NCI-H1092 treated with DMSO at 0.1 percent for 48 hours (cell line): Measurements from ENCODE around the gene NINL.
"Not testable (repeated sequence)": the region's sequence is repeated elsewhere in the genome, so short reads cannot be mapped to it uniquely, and the experiment has no call there.

Experiments used
- DNase-seq: peaks from one replicate; lab custom pipeline; 2025; lab: John Stamatoyannopoulos, UW

Gene NINL

DNA sequence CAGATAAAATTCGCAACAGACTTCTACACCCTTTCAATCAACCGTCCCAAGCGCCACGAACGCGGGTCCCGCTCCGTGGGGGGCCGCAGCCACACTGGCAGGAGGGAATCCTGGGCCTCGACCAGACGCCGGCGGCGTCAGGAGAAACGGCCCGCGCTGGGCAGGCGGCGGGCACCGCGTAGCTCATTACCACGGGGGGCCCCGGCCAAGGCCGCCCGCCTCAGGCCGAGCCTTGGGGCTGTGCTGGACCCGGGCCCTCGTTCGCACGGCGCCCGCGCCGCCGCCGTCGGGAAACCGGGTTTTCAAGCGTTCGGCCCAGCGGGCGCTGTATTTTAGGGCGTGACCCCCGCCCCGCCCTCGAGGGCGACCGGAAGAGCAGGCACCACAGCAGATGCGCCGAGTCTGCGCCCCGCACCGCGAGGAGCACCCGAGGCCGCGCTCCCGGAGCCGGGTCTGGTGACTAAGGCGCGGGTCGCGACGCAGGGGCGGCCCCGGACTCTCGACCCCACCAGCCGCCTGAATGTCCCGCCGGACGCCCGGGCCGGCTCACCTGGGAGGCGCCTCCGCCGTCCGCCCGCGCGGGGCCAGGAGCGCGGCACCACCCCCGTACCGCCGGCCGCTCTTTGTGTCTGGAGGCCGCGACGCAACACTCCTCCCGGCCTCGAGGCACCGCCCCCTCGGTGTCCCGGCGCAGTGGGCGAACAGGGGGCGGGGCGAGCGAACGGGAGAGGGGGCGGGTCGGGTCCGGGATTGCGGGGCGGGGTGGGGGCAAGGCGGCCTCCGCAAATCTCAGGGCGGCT lies at the start of gene NINL:
Gene NINL (minus strand): TSS at position 627 of the 800 bp plus-strand sequence. CDS start 58,944 bp downstream, outside the sequence.
- DNase-seq: peak; percentile 73

DNA sequence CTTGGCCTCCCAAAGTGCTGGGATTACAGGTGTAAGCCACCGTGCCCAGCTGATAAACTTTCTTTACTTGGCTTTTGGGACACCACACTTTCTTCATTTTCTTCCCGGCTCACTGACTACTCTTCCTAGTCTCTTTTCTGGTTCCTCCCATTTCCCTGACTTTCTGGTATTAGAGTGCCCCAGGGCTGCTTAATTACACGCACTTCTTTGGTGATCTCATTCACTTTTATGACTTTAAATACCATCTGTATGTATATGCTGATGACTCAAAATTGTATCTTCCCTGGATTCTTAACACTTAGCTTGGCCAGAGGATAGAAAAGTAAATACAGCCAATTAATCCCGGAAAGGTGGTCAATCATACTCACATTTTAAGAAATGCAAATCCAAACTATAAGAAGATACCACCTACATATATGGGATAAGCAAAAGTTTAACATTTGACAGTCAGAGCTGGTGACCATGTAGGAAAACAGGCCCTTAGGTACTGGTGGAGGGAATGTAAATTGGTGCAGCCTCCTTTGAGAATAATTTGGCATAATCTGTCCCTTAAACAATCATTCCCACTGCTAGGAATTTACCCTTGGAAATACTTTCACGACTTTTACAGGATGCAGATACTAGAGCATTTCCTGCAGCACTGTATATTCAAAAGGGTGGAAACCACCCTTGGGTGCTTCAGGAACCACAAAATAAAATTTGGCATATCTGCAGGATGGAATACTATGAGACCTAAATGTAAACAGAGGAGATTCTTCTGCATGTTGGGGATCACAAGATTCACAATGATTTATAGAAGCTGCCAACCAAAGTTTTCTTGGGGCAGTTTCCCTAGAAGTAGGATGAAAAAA lies 47.8 kb upstream of the NINL start:
- no peak for DNase-seq

DNA sequence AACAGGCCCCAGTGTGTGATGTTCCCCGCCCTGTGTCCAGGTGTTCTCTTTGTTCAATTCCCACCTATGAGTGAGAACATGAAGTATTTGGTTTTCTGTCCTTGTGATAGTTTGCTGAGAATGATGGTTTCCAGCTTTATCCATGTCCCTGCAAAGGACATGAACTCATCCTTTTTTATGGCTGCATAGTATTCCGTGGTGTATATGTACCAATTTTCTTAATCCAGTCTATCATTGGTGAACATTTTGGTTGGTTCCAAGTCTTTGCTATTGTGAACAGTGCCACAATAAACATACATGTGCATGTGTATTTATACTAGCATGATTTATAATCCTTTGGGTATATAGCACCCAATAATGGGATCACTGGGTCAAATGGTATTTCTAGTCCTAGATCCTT lies 45.3 kb upstream of the NINL start:
- not testable (repeated sequence) for DNase-seq

DNA sequence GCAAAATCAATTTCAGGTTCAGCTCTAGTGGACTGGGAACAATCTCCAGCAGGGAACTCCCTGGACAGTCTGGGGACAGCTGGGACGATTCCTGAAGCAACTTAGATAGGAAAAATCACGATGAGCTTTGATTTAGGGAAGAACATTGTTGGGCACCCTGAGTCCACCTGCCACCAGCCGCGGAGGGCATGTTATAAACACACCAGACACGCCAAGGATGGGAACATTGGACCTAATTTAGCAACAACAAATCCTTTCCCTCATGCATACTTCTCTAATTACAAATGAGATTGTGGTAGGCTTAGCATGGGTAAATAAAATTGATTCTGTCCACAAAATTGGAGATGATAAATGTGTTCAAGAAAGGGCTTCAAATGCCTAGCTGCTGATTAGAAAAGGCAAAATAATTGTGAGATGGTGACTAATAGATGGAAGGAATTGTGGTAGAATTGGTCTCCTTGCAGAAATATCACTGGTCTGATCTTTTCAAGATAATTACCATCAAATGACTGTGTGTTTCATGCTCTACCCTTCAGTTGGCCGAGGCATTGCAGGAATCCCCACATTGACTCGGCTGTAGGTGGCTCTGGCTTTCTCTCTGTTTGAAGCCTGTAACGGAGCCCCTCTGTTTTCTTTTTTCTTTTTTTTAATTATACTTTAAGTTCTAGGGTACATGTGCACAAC lies 44.6 kb upstream of the NINL start:
- no peak for DNase-seq

GRCh38 chr20:25626779-25627178 lies 41.4 kb upstream of the NINL start:
- DNase-seq: no peak

DNA sequence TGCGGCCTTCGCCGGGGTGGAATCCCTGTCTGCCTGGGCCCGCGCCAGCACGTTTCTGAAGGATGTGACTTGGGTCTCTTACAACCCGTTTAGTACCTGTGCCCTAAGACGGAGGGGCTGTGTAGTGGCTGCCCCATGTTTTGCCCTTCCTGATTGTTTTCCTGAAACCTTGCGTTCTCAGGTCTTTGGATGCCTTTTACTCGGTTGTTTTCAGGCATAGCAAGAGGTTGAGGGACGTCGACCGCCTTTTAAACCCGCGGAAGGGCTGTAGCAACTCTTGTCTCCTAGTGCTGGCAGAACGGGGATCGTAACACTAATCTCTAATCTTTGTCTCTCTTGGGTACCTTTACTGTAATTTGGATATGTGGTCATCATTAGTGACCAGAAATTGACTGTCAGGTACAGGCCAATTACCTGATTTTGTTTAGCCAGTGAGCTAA lies 39.2 kb upstream of the NINL start:
- DNase-seq: no peak

GRCh38 chr20:25623736-25624499 lies 38.6 kb upstream of the NINL start, which contains the start of gene NANP:
Gene NANP, minus strand, starts transcription at chr20:25624014. Its CDS starts 66 bp downstream, at chr20:25623948.
- DNase-seq: peak; percentile 98

GRCh38 chr20:25623225-25623735 lies 37.9 kb upstream of the NINL start:
- DNase-seq: peak; percentile 45

DNA sequence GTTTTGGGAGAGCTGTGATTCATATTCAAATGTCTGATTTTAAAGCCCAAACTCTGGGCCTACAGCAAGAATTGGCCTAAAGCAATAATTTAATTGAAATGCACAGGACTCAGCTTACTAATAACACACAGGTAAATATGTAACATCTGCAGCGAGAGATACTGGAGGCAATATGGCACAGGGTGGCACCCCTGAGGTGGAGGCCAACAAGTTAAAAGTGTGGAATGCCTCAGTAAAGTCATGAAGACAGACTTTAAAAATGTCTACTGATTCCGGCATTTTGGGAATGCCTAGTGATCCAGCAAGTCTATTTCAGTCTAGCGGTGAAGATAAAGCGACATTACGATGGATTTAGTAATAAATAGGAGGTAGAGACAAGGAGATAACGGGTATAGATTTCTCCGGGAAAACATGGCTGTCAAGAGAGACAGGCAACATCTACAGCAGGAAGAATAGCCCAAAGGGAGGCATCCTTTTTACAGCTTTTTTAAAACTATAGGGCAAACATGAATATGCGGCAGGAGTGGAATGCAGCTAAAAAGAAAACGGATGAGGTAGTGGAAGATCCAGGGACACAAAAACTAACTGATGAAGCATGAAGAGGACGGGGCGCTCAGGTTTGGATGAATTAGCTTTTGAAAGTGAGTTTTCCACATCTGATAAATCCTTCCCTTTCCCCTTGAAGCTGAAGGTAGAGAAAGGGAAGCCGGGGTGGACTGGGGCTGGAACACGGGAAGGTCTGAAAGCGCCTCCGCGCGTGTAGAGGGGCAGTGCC lies 37.3 kb upstream of the NINL start:
- DNase-seq: no peak

- DNase-seq: no peak
Observed at GRCh38 chr20:25622049-25622448, 36.7 kb upstream of the NINL start.

GRCh38 chr20:25619514-25619913 lies 34.2 kb upstream of the NINL start:
- DNase-seq: no peak

DNA sequence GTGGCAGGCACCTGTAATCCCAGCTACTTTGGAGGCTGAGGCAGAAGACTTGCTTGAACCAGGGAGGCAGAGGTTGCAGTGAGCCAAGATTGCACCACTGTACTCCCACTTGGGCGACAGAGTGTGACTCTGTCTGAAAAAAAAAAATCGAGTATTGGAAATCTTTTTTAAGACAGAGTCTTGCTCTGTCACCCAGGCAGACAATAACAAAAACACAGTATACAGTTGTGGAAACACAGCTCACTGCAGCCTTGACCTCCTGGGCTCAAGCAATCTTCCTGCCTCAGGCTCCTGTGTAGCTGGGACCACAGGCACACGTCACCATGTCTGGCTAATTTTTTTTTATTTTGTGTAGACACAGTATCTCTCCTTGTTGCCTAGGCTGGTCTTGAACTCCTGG lies 23.4 kb upstream of the NINL start:
- DNase-seq: no peak

DNA sequence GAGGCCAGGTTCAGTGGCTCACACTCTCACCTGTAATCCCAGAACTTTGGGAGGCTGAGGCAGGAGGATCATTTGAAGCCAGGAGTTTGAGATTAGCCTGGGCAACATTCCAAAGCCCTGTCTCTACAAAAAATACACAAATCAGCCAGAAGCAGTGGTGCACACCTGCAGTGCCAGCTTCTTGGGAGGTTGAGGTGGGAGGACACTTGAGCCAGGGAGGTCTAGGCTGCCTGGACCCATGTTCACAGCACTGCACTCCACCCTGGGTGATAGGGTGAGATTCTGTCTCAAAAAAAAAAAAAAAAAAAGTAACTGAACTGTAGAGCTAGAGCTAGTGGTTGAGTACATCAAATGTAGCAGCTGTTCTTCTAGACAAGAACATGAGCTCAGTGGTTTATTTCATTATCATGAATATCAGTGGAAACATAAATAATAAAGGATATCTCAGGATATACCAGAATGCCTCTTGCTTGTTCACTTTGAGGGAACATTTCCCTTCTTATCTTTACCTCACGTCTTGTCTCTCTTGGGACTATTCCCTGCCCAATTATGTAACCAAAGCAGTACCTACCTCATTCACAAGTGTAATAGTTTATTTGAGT lies 20.9 kb upstream of the NINL start:
- DNase-seq: no peak

DNA sequence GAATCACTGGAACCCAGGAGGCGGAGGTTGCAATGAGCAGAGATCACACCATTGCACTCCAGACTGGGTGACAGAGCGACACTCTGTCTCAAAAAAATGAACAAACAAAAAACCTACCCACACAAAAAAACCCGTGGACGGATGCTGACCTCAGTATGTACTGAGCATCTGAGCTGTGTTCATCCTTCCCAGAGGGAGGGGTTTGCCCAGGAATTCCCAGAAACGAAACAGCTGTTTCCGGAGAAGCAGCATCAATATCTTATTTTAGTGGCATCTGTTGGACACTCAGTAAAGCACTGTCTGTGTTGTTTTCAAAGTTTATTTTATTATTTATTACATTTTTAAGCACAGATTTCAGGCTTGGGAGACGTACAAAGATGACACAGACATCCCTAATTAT lies 19.8 kb upstream of the NINL start:
- DNase-seq: no peak

GRCh38 chr20:25604611-25605010 lies 19.3 kb upstream of the NINL start:
- no peak for DNase-seq

- DNase-seq: not testable (repeated sequence)
Observed at GRCh38 chr20:25602914-25603309, 17.6 kb upstream of the NINL start.

- DNase-seq: not testable (repeated sequence)
Observed at GRCh38 chr20:25602191-25602913, 17.0 kb upstream of the NINL start.

GRCh38 chr20:25601659-25602058 lies 16.3 kb upstream of the NINL start:
- DNase-seq: no peak

GRCh38 chr20:25600632-25601031 lies 15.3 kb upstream of the NINL start:
- DNase-seq: no peak
